ENCODE measurements around the gene MAML2.

Gene MAML2

DNA sequence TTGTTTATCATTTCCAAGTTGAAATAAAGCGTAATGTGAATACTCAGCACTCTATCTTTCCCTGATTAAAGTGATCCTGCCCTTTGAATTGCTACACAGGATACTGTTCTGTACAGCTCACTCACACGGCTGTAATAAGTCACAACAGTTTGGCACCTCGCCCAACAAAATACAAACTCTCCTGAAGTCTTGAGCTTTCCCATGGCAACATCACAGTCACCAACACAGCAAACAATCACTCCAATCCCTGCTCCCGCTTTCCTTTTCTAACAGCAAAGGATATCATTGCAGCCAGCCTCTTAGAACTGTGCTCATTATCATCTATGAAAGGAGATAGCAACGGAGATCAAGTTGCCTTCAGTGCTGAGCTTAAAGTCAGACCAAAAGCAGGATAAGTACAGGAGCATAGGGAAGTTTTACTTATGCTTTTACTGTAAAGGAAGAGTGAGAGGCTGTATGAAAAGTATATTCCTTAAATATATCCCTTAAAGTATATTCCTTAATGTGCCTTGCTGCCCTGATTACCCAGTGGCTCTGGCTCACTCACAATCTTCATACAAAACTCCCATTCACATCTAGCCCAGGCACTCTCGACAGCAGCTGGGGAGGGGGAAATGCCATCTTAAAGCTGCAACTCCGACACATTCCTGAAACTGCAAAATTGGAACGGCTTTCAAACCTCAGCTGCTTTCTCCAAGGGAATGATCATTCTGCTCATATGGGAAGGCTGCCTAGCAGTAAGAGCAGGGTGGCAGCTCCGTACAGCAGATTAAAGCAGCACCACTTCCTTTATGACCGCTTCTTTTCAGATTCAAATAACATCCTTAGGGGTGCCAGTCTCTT lies 35.8 kb downstream of the MAML2 start:
- DNase-seq (ENCODE audit: low read depth), result peak; percentile 100
- TF ChIP-seq, protein P1, sequence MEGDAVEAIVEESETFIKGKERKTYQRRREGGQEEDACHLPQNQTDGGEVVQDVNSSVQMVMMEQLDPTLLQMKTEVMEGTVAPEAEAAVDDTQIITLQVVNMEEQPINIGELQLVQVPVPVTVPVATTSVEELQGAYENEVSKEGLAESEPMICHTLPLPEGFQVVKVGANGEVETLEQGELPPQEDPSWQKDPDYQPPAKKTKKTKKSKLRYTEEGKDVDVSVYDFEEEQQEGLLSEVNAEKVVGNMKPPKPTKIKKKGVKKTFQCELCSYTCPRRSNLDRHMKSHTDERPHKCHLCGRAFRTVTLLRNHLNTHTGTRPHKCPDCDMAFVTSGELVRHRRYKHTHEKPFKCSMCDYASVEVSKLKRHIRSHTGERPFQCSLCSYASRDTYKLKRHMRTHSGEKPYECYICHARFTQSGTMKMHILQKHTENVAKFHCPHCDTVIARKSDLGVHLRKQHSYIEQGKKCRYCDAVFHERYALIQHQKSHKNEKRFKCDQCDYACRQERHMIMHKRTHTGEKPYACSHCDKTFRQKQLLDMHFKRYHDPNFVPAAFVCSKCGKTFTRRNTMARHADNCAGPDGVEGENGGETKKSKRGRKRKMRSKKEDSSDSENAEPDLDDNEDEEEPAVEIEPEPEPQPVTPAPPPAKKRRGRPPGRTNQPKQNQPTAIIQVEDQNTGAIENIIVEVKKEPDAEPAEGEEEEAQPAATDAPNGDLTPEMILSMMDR (conservative IDR thresholded peaks at IDR 0.05; ENCODE audit: control insufficient read depth, insufficient read depth, low read depth, low read length), result no peak
- H3K4me3 ChIP-seq (ENCODE audit: control insufficient read depth, low read depth, low read length), result peak overlapping the region; percentile 41

DNA sequence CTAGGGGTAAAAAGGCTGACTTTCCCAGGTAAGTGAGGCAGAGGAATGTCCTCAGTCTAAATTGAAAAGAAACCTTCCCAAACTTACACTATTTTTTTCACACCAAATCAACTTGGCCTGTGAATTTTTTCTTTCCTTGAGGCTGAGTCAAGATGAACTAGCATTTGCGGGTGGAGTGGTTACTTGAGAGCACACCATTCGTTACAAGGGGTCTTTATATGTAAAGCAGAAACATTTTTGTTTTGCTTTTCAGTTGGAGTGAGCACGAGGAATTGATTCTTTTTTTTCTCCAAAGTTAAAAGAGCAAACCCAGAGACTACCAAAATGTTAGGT lies 36.4 kb downstream of the MAML2 start:
- DNase-seq (ENCODE audit: low read depth), result no peak
- H3K4me3 ChIP-seq (ENCODE audit: control insufficient read depth, low read depth, low read length), result peak overlapping the region; percentile 24
- TF ChIP-seq, protein P1 (conservative IDR thresholded peaks at IDR 0.05; ENCODE audit: control insufficient read depth, insufficient read depth, low read depth, low read length), result no peak

GRCh38 chr11:96306071-96306470 lies 36.9 kb downstream of the MAML2 start:
- H3K4me3 ChIP-seq (ENCODE audit: control insufficient read depth, low read depth, low read length), result no peak overlapping the region
- DNase-seq (ENCODE audit: low read depth), result no peak
- TF ChIP-seq, protein P1 (conservative IDR thresholded peaks at IDR 0.05; ENCODE audit: control insufficient read depth, insufficient read depth, low read depth, low read length), result no peak

DNA sequence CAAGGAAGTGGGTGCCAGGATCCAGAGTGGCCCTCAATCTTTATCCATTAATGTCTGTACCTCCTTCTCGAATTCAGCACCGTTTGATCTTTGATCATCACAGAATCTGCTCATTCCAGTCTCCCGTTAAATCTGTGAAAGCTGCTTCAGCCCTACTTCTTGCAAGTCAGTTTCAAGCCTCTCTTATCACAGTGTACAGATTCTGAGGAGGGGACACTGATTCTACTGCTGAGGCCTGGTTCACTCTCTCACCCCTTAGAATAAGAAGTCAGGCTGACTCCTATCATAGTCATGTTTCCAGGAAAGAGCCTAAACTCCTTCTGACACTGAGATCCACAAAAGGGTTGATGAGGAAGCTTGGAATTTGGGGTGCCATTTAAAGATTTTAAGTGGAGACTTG lies 39.0 kb downstream of the MAML2 start:
- TF ChIP-seq, protein P1 (conservative IDR thresholded peaks at IDR 0.05; ENCODE audit: control insufficient read depth, insufficient read depth, low read depth, low read length), result no peak
- H3K4me3 ChIP-seq (ENCODE audit: control insufficient read depth, low read depth, low read length), result no peak overlapping the region
- no peak for DNase-seq (ENCODE audit: low read depth)

DNA sequence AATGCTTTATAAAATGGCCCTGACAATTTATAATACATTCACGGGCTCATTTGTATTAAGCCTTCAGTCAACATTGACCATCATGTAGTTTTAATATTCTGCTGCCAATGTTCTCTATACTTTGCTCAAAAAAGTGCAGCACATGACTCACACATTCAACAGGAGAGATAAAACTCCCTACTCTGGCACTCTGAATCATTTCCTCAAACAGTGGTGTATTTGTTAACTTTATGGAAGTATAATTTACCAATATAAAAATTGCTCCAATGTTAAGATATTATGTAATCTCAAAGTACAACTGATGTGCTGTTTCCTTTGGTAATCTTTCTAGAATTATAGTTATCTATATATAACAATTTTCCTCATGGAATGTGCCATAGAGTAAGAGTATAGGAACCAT lies 39.9 kb downstream of the MAML2 start:
- DNase-seq (ENCODE audit: low read depth), result peak; percentile 81
- TF ChIP-seq, protein P1 (conservative IDR thresholded peaks at IDR 0.05; ENCODE audit: control insufficient read depth, insufficient read depth, low read depth, low read length), result no peak
- no peak overlapping the region for H3K4me3 ChIP-seq (ENCODE audit: control insufficient read depth, low read depth, low read length)

DNA sequence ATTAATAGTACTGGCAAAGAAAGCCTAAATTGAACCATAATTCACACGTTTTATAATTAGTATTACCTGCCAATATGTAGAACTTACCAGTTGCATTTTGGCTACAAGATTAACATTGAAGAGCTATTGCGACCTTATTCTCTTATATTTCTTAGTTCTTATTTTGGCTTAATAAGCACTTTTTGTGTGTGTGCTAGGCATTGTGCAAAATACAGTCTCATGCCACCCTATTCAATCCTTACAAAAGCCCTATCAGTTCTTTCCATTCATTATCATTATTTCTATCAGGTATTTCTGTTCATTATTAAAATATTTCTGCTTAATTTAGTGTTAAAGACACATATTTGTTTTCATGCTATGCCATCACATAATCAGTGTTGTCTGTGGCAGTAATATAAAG lies 41.2 kb downstream of the MAML2 start:
- TF ChIP-seq, protein P1 (conservative IDR thresholded peaks at IDR 0.05; ENCODE audit: control insufficient read depth, insufficient read depth, low read depth, low read length), result no peak
- H3K4me3 ChIP-seq (ENCODE audit: control insufficient read depth, low read depth, low read length), result no peak overlapping the region
- DNase-seq (ENCODE audit: low read depth), result no peak
